IMR-90 (cell line): Measurements from ENCODE around the gene USP17L13. TPM values are rescaled to one million over a fixed set of nuclear protein-coding genes. Genes with fewer than 3 reads are reported as not detected.
"Not testable (repeated sequence)": the region's sequence is repeated elsewhere in the genome, so short reads cannot be mapped to it uniquely, and the experiment has no call there.

Experiments
- ATAC-seq: fragments of 200-7000 bp; cut with Tn5 transposase; 2 replicates; pipeline ENCODE4 v1.9.1; 2020; ENCODE audit warnings: low read depth, mild to moderate bottlenecking, moderate library complexity
- BruUV-seq: library from RNA; stranded (reverse); fragments of 400-500 nt; replicated peaks from 2 replicates; lab custom pipeline; 2021; lab: Mats Ljungman, UMichigan
- CTCF ChIA-PET: fragments of 300-600 bp; formaldehyde crosslinking; extraction: SDS; loops from one replicate; lab custom pipeline; 2021; ENCODE audit warnings: antibody characterized with exemption; lab: Yijun Ruan, JAX
- POLR2A ChIA-PET: fragments of 300-600 bp; sonication (Branson Sonifier 250); formaldehyde crosslinking; loops from one replicate; lab custom pipeline; 2022; ENCODE audit warnings: antibody characterized with exemption; ENCODE audit not compliant: unreplicated experiment; lab: Charles Lee
- DNase-seq: peaks from one replicate; pipeline ENCODE4 v3.0.0; 2013
- H2AFZ ChIP-seq: replicated peaks from 2 replicates; pipeline ENCODE3; 2013; ENCODE audit warnings: low read length, mild to moderate bottlenecking; ENCODE audit not compliant: poor library complexity
- H2AK5ac ChIP-seq: 2 replicates; pipeline ENCODE4 v1.6.1; 2013; ENCODE audit warnings: low read depth, low read length, inconsistent platforms
- H2AK9ac ChIP-seq: replicated peaks from 2 replicates; pipeline ENCODE3; 2013; ENCODE audit warnings: mild to moderate bottlenecking, low read depth, low read length, moderate library complexity; ENCODE audit not compliant: poor library complexity
- H2BK120ac ChIP-seq: 2 replicates; pipeline ENCODE4 v1.6.1; 2013; ENCODE audit warnings: low read depth, low read length, inconsistent platforms
- H2BK15ac ChIP-seq: 3 replicates; pipeline ENCODE4 v1.6.1; 2013; ENCODE audit warnings: low read depth, low read length, inconsistent platforms
- H2BK20ac ChIP-seq: 2 replicates; pipeline ENCODE4 v1.6.1; 2013; ENCODE audit warnings: low read depth, mild to moderate bottlenecking, inconsistent platforms, low read length, moderate library complexity
- H2BK5ac ChIP-seq: 2 replicates; pipeline ENCODE4 v1.6.1; 2013; ENCODE audit warnings: mild to moderate bottlenecking, low read depth, low read length, inconsistent platforms; ENCODE audit not compliant: poor library complexity, severe bottlenecking
- H3K14ac ChIP-seq: replicated peaks from 2 replicates; pipeline ENCODE4 v1.6.1; 2013; ENCODE audit warnings: low read depth, low read length, inconsistent platforms
- H3K18ac ChIP-seq: 2 replicates; pipeline ENCODE4 v1.6.1; 2013; ENCODE audit warnings: low read depth, low read length, control low read depth
- H3K23ac ChIP-seq: 2 replicates; pipeline ENCODE4 v1.6.1; 2013; ENCODE audit warnings: low read depth, low read length, inconsistent platforms
- H3K27ac ChIP-seq: 2 replicates; pipeline ENCODE4 v1.5.1; 2013; ENCODE audit warnings: mild to moderate bottlenecking, control low read depth, low read length; ENCODE audit not compliant: insufficient read depth
- H3K27me3 ChIP-seq: 2 replicates; pipeline ENCODE4 v1.6.1; 2013; ENCODE audit warnings: low read length; ENCODE audit not compliant: control insufficient read depth, insufficient read depth
- H3K36me3 ChIP-seq: 2 replicates; pipeline ENCODE4 v1.6.1; 2013; ENCODE audit warnings: low read length, mixed read lengths; ENCODE audit not compliant: control insufficient read depth, insufficient read depth
- H3K4ac ChIP-seq: 2 replicates; pipeline ENCODE4 v1.6.1; 2013; ENCODE audit warnings: low read depth, low read length, inconsistent platforms
- H3K4me1 ChIP-seq: 2 replicates; pipeline ENCODE4 v1.6.1; 2013; ENCODE audit warnings: low read length, mixed read lengths; ENCODE audit not compliant: control insufficient read depth, insufficient read depth
- H3K4me2 ChIP-seq: 2 replicates; pipeline ENCODE4 v1.6.1; 2013; ENCODE audit warnings: low read depth, mild to moderate bottlenecking, control low read depth, low read length, moderate library complexity
- H3K4me3 ChIP-seq: 2 replicates; pipeline ENCODE4 v1.5.1; 2013; ENCODE audit warnings: low read depth, mild to moderate bottlenecking, control low read depth, low read length, moderate library complexity; ENCODE audit not compliant: insufficient read depth
- H3K56ac ChIP-seq: 2 replicates; pipeline ENCODE4 v1.6.1; 2013; ENCODE audit warnings: low read length, inconsistent platforms; ENCODE audit not compliant: insufficient read depth; ENCODE audit errors: extremely low read depth
- H3K79me1 ChIP-seq, 2 experiments: 2 replicates each; pipeline ENCODE4 v1.6.1; 2013; ENCODE audit warnings: low read length in 2 of 2, inconsistent platforms in 1 of 2, low read depth in 1 of 2
- H3K9ac ChIP-seq: 2 replicates; pipeline ENCODE4 v1.6.1; 2013; ENCODE audit warnings: low read depth, low read length, control low read depth
- H3K9me1 ChIP-seq: 2 replicates; pipeline ENCODE4 v1.6.1; 2013; ENCODE audit warnings: low read length, inconsistent platforms; ENCODE audit not compliant: insufficient read depth
- H3K9me3 ChIP-seq: 2 replicates; pipeline ENCODE4 v1.6.1; 2013; ENCODE audit warnings: low read length; ENCODE audit not compliant: control insufficient read depth, insufficient read depth
- H4K20me1 ChIP-seq: 2 replicates; pipeline ENCODE4 v1.6.1; 2013; ENCODE audit warnings: low read length, inconsistent platforms; ENCODE audit not compliant: insufficient read depth
- H4K5ac ChIP-seq: 2 replicates; pipeline ENCODE4 v1.6.1; 2013; ENCODE audit warnings: mild to moderate bottlenecking, low read depth, low read length, control low read depth
- H4K8ac ChIP-seq, 2 experiments: 2 replicates each; pipeline ENCODE4 v1.6.1; 2013; ENCODE audit warnings: low read depth in 2 of 2, low read length in 2 of 2, control low read depth in 1 of 2, inconsistent platforms in 1 of 2
- H4K91ac ChIP-seq: 2 replicates; pipeline ENCODE4 v1.6.1; 2013; ENCODE audit warnings: low read depth, low read length, inconsistent platforms; ENCODE audit not compliant: insufficient read depth
- WGBS, 2 experiments: methylation state at CpG; one replicate each; pipeline versions ENCODE4 v1.1.5 to v1.1.7; 2013; ENCODE audit warnings: missing lambda C conversion rate in 2 of 2; ENCODE audit not compliant: insufficient read length in 1 of 2; ENCODE audit errors: extremely low coverage in 2 of 2; 5-methylcytosine and 5-hydroxymethylcytosine counted together
- dilution Hi-C: fragments of 300-500 bp; cut with HindIII; formaldehyde crosslinking; loops from one replicate; pipeline ENCODE4 v1.14.3; 2018; ENCODE audit warnings: low sequenced_read_pairs; ENCODE audit not compliant: unreplicated experiment
- in situ Hi-C: fragments of 300-500 bp; cut with MboI; formaldehyde crosslinking; loops from 3 replicates; pipeline ENCODE4 v1.14.3; 2019; ENCODE audit warnings: low sequenced_read_pairs, inconsistent platforms, mixed read lengths
- intact Hi-C: fragments of 100-400 bp; cut with micrococcal nuclease; formaldehyde crosslinking; loops from 2 replicates; pipeline ENCODE4 v1.10.0; 2022
- polyA plus RNA-seq, 3 experiments: library from polyadenylated mRNA; depleted of rRNA; stranded (reverse); fragments of >200 nt; gene quantifications; 2 replicates each; pipeline ENCODE4 v1.2.3, GENCODE V29; 2012; ENCODE audit warnings: low replicate concordance in 1 of 3
- total RNA-seq: library from RNA; depleted of rRNA; stranded (reverse); fragments of >200 nt; gene quantifications from 2 replicates; pipeline ENCODE4 v1.2.3, GENCODE V29; 2012

USP17L13 gene
- total and polyA plus RNA-seq, 2 of the 4 experiments (the other 2 are of a cell fraction): not detected

- not testable (repeated sequence) for BruUV-seq, H2BK20ac ChIP-seq, H2BK5ac ChIP-seq
These were observed 18.9 kb downstream of the USP17L13 start, which contains the start of gene USP17L17 for GRCh38 chr4:9243579-9243978. Gene USP17L17 (plus strand): TSS chr4:9243879. CDS start chr4:9243879, 0 bp downstream.

GRCh38 chr4:9247953-9248680, 23.4 kb downstream of the USP17L13 start, which contains the start of gene USP17L18:
Gene USP17L18 (plus strand): TSS chr4:9248630. CDS start chr4:9248630, 0 bp downstream.
- H3K4me3 ChIP-seq, H3K4me1 ChIP-seq, POLR2A ChIA-PET, ATAC-seq, H2BK5ac ChIP-seq, in situ Hi-C loops, H3K9me3 ChIP-seq, BruUV-seq, dilution Hi-C loops, H3K18ac ChIP-seq, H3K27me3 ChIP-seq, H2AK9ac ChIP-seq, H2BK120ac ChIP-seq, H3K36me3 ChIP-seq, H2AFZ ChIP-seq, H3K4me2 ChIP-seq, H3K9ac ChIP-seq, CTCF ChIA-PET, H2AK5ac ChIP-seq, H3K56ac ChIP-seq, H2BK15ac ChIP-seq, H4K20me1 ChIP-seq, H3K9me1 ChIP-seq, intact Hi-C loops, H3K14ac ChIP-seq, H4K8ac ChIP-seq, H3K23ac ChIP-seq, H3K27ac ChIP-seq, H3K79me1 ChIP-seq, H2BK20ac ChIP-seq, H4K91ac ChIP-seq, H3K4ac ChIP-seq, H4K5ac ChIP-seq: not testable (repeated sequence)
- peak; percentile 11 for DNase-seq
- 87% methylated on average over 4 of the region's 26 CpGs; no CpG with 5 or more reads in 1 of the 2 experiments for WGBS, 2 experiments

More at GRCh38 chr4:9243579-9243978, 18.9 kb downstream of the USP17L13 start, which contains the start of gene USP17L17:
- H2AK9ac ChIP-seq, H4K20me1 ChIP-seq, dilution Hi-C loops, H3K9me3 ChIP-seq, H3K4ac ChIP-seq, H3K9me1 ChIP-seq, H4K5ac ChIP-seq, H3K18ac ChIP-seq, H2AK5ac ChIP-seq, H4K91ac ChIP-seq, CTCF ChIA-PET, in situ Hi-C loops, H2BK120ac ChIP-seq, ATAC-seq, H3K14ac ChIP-seq, H2BK15ac ChIP-seq, H3K79me1 ChIP-seq, H3K4me1 ChIP-seq, intact Hi-C loops, H3K36me3 ChIP-seq, H2AFZ ChIP-seq, H3K27me3 ChIP-seq, H3K27ac ChIP-seq, H3K4me3 ChIP-seq, H3K9ac ChIP-seq, H3K23ac ChIP-seq, H4K8ac ChIP-seq, DNase-seq, H3K56ac ChIP-seq, POLR2A ChIA-PET, H3K4me2 ChIP-seq: not testable (repeated sequence)
- no CpG with 5 or more reads among the region's 14 CpGs for WGBS, 2 experiments
